Thyroid gland (tissue), 4 donors: ENCODE data around the gene SHE.

Source experiments
- CTCF ChIP-seq, 6 experiments: fragments of 200-600 bp in 3 of 6; fragments of 450-650 bp in 3 of 6; sonication (generic) in 3 of 6; IDR thresholded peaks; one replicate each; pipeline ENCODE4 v1.5.1; 2016 to 2019; ENCODE audit warnings: antibody characterized with exemption in 6 of 6, mild to moderate bottlenecking in 2 of 6, inconsistent platforms in 1 of 6, moderate library complexity in 1 of 6
- POLR2A ChIP-seq, 2 donors: fragments of 450-650 bp; IDR thresholded peaks; one replicate each; pipeline ENCODE4 v1.6.1; 2017; ENCODE audit warnings: antibody characterized with exemption in 2 of 2, mild to moderate bottlenecking in 2 of 2, moderate library complexity in 1 of 2

DNA sequence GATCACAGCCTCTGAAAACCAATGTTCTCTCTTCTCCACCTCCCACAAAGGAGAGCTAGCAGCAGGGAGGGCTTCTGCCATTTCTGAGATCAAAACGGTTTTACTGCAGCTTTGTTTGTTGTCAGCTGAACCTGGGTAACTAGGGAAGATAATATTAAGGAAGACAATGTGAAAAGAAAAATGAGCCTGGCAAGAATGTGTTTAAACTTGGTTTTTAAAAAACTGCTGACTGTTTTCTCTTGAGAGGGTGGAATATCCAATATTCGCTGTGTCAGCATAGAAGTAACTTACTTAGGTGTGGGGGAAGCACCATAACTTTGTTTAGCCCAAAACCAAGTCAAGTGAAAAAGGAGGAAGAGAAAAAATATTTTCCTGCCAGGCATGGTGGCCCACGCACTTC lies 36.0 kb downstream of the SHE start:
- TF ChIP-seq CTCF (IDR thresholded peaks at IDR 0.05) = no peak
- no peak for TF ChIP-seq POLR2A (IDR thresholded peaks at IDR 0.05)
